ENCODE measurements around the gene CTSC. TPM values are rescaled to one million over a fixed set of nuclear protein-coding genes. Genes with fewer than 3 reads are reported as not detected.

Gene CTSC
- total RNA-seq, 5 donors from 2014 or later (not counting 1 experiment from before 2014, with no cell fraction given): 42.7 to 64.5 (median 56.1) TPM

DNA sequence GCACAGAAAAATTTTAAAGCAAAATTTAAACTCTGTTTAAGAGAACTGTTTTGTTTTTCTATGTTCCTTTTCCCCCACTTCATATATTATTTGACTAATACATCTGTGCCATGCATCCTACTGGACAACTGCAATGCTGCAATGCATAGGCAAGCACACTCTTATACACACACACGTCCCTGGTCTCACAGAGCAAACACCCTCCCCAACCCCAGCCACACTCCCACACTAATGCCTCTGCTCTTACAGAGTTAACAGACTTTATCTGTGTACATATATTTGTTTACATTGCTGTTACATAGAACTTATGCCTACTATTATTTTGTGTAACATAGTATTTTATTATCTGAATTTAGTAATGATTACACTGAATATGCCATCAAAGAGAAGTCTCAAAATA lies 25.5 kb upstream of the CTSC start:
- ATAC-seq (replicated peaks in 1 of 4) (no peak), DNase-seq (no peak)
- peaks cover 7 to 23% of the 10 kb centered on the region in 2 experiments for H3K4me1 ChIP-seq (ENCODE audit: control insufficient read depth in 1 of 2, extremely low read depth in 1 of 2, insufficient read depth in 2 of 2, low read length in 2 of 2)
- no peak overlapping the region for H3K27ac ChIP-seq (ENCODE audit: low read length)
- Mint-ChIP-seq H3K27me3 (no peaks in the 10 kb centered on the region), H3K4me1 (peaks cover 34 to 44% (median 41%) of the 10 kb centered on the region in 3 donors), H3K36me3 (no peaks in the 10 kb centered on the region), H3K27ac (no peak overlapping the region), H3K4me3 (no peak overlapping the region), H3K9me3 (no peaks in the 10 kb centered on the region)
- ChIA-PET CTCF (no interaction called here), POLR2A (no interaction called here)
- no peaks in the 10 kb centered on the region for H3K27me3 ChIP-seq (replicated peaks in 1 of 2; ENCODE audit: control insufficient read depth in 2 of 2, extremely low read depth in 1 of 2, insufficient read depth in 2 of 2, low read length in 1 of 2)
- no peaks in the 10 kb centered on the region for H3K36me3 ChIP-seq (ENCODE audit: control insufficient read depth in 2 of 2, extremely low read depth in 1 of 2, insufficient read depth in 1 of 2, low read length in 1 of 2)
- no peaks in the 10 kb centered on the region for H3K9me3 ChIP-seq
- no CpG with 5 or more reads among the region's 1 CpG for WGBS (ENCODE audit: insufficient coverage)
- H3K4me3 ChIP-seq (ENCODE audit: control insufficient read depth in 1 of 2, extremely low read depth in 1 of 2, low read length in 1 of 2): no peak overlapping the region

DNA sequence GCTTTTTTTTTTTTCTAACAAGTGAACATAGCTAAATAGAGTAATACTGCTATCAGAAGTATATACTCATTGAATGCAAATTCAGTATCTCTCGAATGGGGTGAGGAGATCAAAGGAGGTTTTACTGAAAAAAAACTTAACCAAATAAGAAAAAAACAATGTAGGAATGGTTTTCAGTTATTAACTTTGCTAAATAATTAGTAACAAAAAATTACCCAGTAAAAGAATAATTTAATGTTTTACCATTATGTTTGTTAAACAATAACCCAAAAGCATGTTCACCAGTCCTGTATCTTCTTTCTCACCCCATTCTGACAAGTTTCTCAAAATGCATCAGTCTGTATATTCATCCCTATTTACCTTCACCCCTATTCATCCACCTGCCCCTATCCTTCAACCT lies 22.6 kb upstream of the CTSC start:
- Mint-ChIP-seq H3K4me3 (no peak overlapping the region), H3K36me3 (no peaks in the 10 kb centered on the region), H3K27me3 (no peaks in the 10 kb centered on the region), H3K27ac (peak overlapping the region in 1 of 2 donors; percentile 22), H3K9me3 (no peaks in the 10 kb centered on the region), H3K4me1 (peaks cover 37 to 43% (median 40%) of the 10 kb centered on the region in 3 donors)
- Histone ChIP-seq H3K27me3 (replicated peaks in 1 of 2; ENCODE audit: control insufficient read depth in 2 of 2, extremely low read depth in 1 of 2, insufficient read depth in 2 of 2, low read length in 1 of 2) (no peaks in the 10 kb centered on the region), H3K9me3 (no peaks in the 10 kb centered on the region), H3K4me1 (ENCODE audit: control insufficient read depth in 1 of 2, extremely low read depth in 1 of 2, insufficient read depth in 2 of 2, low read length in 2 of 2) (peaks cover 9 to 18% of the 10 kb centered on the region in 2 experiments), H3K4me3 (ENCODE audit: control insufficient read depth in 1 of 2, extremely low read depth in 1 of 2, low read length in 1 of 2) (no peak overlapping the region), H3K36me3 (ENCODE audit: control insufficient read depth in 2 of 2, extremely low read depth in 1 of 2, insufficient read depth in 1 of 2, low read length in 1 of 2) (no peaks in the 10 kb centered on the region), H3K27ac (ENCODE audit: low read length) (no peak overlapping the region)
- no CpG with 5 or more reads among the region's 1 CpG for WGBS (ENCODE audit: insufficient coverage)
- POLR2A ChIA-PET: interaction anchor here in 1 of 2 donors (0.6 kb wide), 1 partner anchor 20 kb away, joined by 4 read pairs; no protein-coding TSS in a partner anchor
- DNase-seq: no peak
- CTCF ChIA-PET: no interaction called here
- ATAC-seq (replicated peaks in 1 of 4): no peak

DNA sequence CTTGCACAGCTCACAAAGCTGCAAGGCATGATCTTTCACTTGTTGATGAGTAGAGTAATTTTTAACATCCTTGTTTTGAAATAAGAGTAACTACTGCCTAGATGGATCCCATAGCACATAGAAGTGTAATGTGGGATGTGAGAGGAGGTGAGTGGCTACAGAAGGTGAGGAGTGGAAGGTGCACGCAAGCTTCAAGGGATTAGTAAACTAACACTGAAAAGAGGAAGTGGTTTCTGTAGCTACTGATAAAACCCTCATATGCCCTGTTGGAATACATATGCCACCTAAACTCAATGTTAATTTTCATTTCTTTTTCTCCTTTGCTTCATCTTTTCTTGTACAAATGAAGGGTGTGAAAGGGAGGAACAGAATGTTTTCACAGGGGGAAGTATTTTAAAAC lies 22.0 kb upstream of the CTSC start:
- ATAC-seq (replicated peaks in 1 of 4) (peak; percentile 37 to 80 (median 75)), DNase-seq (peak in 1 of 35 experiments; percentile 34)
- ChIA-PET CTCF (no interaction called here), POLR2A (no interaction called here)
- Histone ChIP-seq H3K36me3 (ENCODE audit: control insufficient read depth in 2 of 2, extremely low read depth in 1 of 2, insufficient read depth in 1 of 2, low read length in 1 of 2) (no peaks in the 10 kb centered on the region), H3K27me3 (replicated peaks in 1 of 2; ENCODE audit: control insufficient read depth in 2 of 2, extremely low read depth in 1 of 2, insufficient read depth in 2 of 2, low read length in 1 of 2) (no peaks in the 10 kb centered on the region), H3K9me3 (no peaks in the 10 kb centered on the region), H3K4me1 (ENCODE audit: control insufficient read depth in 1 of 2, extremely low read depth in 1 of 2, insufficient read depth in 2 of 2, low read length in 2 of 2) (peaks cover 9 to 18% of the 10 kb centered on the region in 2 experiments), H3K27ac (ENCODE audit: low read length) (no peak overlapping the region), H3K4me3 (ENCODE audit: control insufficient read depth in 1 of 2, extremely low read depth in 1 of 2, low read length in 1 of 2) (no peak overlapping the region)
- H3K4me3 Mint-ChIP-seq: peak overlapping the region in 1 of 3 donors; percentile 18
- H3K36me3 Mint-ChIP-seq: no peaks in the 10 kb centered on the region
- no peaks in the 10 kb centered on the region for H3K27me3 Mint-ChIP-seq
- no peak overlapping the region for H3K27ac Mint-ChIP-seq
- no peaks in the 10 kb centered on the region for H3K9me3 Mint-ChIP-seq
- H3K4me1 Mint-ChIP-seq: peaks cover 43 to 45% (median 45%) of the 10 kb centered on the region in 3 donors
- no CpG with 5 or more reads among the region's 1 CpG for WGBS (ENCODE audit: insufficient coverage)

DNA sequence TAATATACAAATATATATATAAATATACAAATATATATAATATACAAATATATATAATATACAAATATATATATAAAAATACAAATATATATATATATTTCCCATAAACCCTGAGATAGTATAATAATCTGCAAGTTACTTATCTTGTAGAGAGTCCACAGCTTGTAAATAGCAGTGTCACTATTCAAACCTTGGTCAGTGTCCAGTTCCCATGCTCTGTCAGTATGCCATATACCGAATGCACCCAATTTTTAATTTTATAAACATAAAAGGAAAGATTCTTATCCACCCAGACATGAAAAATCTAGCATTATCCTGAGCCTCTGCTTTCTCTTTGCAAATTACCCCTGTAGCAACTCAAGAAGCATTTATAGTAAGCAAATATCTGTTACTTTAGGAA lies 21.6 kb upstream of the CTSC start:
- Mint-ChIP-seq H3K9me3 (no peaks in the 10 kb centered on the region), H3K36me3 (no peaks in the 10 kb centered on the region), H3K27me3 (no peaks in the 10 kb centered on the region), H3K4me1 (peaks cover 44 to 45% (median 45%) of the 10 kb centered on the region in 3 donors), H3K27ac (no peak overlapping the region), H3K4me3 (peak overlapping the region in 1 of 3 donors; percentile 18)
- H3K27me3 ChIP-seq (replicated peaks in 1 of 2; ENCODE audit: control insufficient read depth in 2 of 2, extremely low read depth in 1 of 2, insufficient read depth in 2 of 2, low read length in 1 of 2): no peaks in the 10 kb centered on the region
- no peak overlapping the region for H3K4me3 ChIP-seq (ENCODE audit: control insufficient read depth in 1 of 2, extremely low read depth in 1 of 2, low read length in 1 of 2)
- CTCF ChIA-PET: no interaction called here
- no peaks in the 10 kb centered on the region for H3K9me3 ChIP-seq
- no peaks in the 10 kb centered on the region for H3K36me3 ChIP-seq (ENCODE audit: control insufficient read depth in 2 of 2, extremely low read depth in 1 of 2, insufficient read depth in 1 of 2, low read length in 1 of 2)
- no peak overlapping the region for H3K27ac ChIP-seq (ENCODE audit: low read length)
- 100% methylated on average over 1 of the region's 1 CpG for WGBS (ENCODE audit: insufficient coverage)
- ATAC-seq (replicated peaks in 1 of 4) (no peak), DNase-seq (no peak)
- POLR2A ChIA-PET: no interaction called here
- peaks cover 9 to 18% of the 10 kb centered on the region in 2 experiments for H3K4me1 ChIP-seq (ENCODE audit: control insufficient read depth in 1 of 2, extremely low read depth in 1 of 2, insufficient read depth in 2 of 2, low read length in 2 of 2)

DNA sequence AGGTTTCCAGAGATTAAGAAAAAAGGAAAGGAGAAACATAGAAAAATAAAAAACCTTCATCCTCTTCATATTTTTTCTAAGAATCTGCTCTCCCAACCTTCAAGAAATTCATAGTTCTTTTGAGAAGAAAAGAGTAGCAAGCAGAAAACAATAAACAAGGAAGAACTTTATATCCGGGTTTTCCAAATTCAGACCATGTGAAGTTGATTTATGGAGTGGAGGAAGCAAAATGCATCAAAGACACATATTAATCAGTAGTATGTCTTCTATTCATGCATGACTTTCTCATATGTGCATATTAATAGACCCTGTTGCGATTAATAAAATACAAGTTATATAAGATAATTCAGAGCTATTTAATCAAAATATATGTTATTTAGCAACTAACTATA lies 20.5 kb upstream of the CTSC start:
- CTCF ChIA-PET: interaction anchor here in 1 of 2 donors (1.3 to 1.5 kb wide), 2 partner anchors 20 to 56 kb away, joined by 3 to 5 read pairs; partner anchors contain the start of gene CTSC
- peaks cover 42 to 46% (median 45%) of the 10 kb centered on the region in 3 donors for H3K4me1 Mint-ChIP-seq
- no peak overlapping the region for H3K4me3 Mint-ChIP-seq

GRCh38 chr11:88357323-88358039 lies 19.9 kb upstream of the CTSC start:
- peak overlapping the region; percentile 20 to 76 for H3K27ac Mint-ChIP-seq
- ChIA-PET POLR2A (interaction anchor here (0.6 kb wide), 3 partner anchors 10 to 94 kb away, joined by 3 to 4 read pairs (median 4); no protein-coding TSS in a partner anchor), CTCF (interaction anchor here (0.6 to 1.5 kb wide), 4 partner anchors 16 to 57 kb away, joined by 3 to 5 read pairs (median 4); partner anchors contain the start of gene CTSC (in 1 of the 2))
- peaks cover 9 to 14% of the 10 kb centered on the region in 2 experiments for H3K4me1 ChIP-seq (ENCODE audit: control insufficient read depth in 1 of 2, extremely low read depth in 1 of 2, insufficient read depth in 2 of 2, low read length in 2 of 2)
- no peaks in the 10 kb centered on the region for H3K27me3 Mint-ChIP-seq
- no peak overlapping the region for H3K4me3 ChIP-seq (ENCODE audit: control insufficient read depth in 1 of 2, extremely low read depth in 1 of 2, low read length in 1 of 2)
- no peaks in the 10 kb centered on the region for H3K9me3 ChIP-seq
- no peaks in the 10 kb centered on the region for H3K9me3 Mint-ChIP-seq
- no peaks in the 10 kb centered on the region for H3K36me3 Mint-ChIP-seq
- peak overlapping the region; percentile 3 for H3K27ac ChIP-seq (ENCODE audit: low read length)
- ATAC-seq (replicated peaks in 1 of 4): no peak
- peak overlapping the region in 1 of 3 donors; percentile 2 for H3K4me3 Mint-ChIP-seq
- H3K27me3 ChIP-seq (replicated peaks in 1 of 2; ENCODE audit: control insufficient read depth in 2 of 2, extremely low read depth in 1 of 2, insufficient read depth in 2 of 2, low read length in 1 of 2): no peaks in the 10 kb centered on the region
- no peak for DNase-seq
- H3K36me3 ChIP-seq (ENCODE audit: control insufficient read depth in 2 of 2, extremely low read depth in 1 of 2, insufficient read depth in 1 of 2, low read length in 1 of 2): no peaks in the 10 kb centered on the region
- WGBS (ENCODE audit: insufficient coverage): no CpG with 5 or more reads among the region's 3 CpGs
- peaks cover 42 to 44% (median 43%) of the 10 kb centered on the region in 3 donors for H3K4me1 Mint-ChIP-seq

More for the DNA sequence above, 20.5 kb upstream of the CTSC start:
- no peak for DNase-seq
- Histone ChIP-seq H3K36me3 (ENCODE audit: control insufficient read depth in 2 of 2, extremely low read depth in 1 of 2, insufficient read depth in 1 of 2, low read length in 1 of 2) (no peaks in the 10 kb centered on the region), H3K9me3 (no peaks in the 10 kb centered on the region), H3K4me1 (ENCODE audit: control insufficient read depth in 1 of 2, extremely low read depth in 1 of 2, insufficient read depth in 2 of 2, low read length in 2 of 2) (peaks cover 9 to 14% of the 10 kb centered on the region in 2 experiments), H3K27ac (ENCODE audit: low read length) (no peak overlapping the region), H3K27me3 (replicated peaks in 1 of 2; ENCODE audit: control insufficient read depth in 2 of 2, extremely low read depth in 1 of 2, insufficient read depth in 2 of 2, low read length in 1 of 2) (no peaks in the 10 kb centered on the region), H3K4me3 (ENCODE audit: control insufficient read depth in 1 of 2, extremely low read depth in 1 of 2, low read length in 1 of 2) (no peak overlapping the region)
- Mint-ChIP-seq H3K9me3 (no peaks in the 10 kb centered on the region), H3K27ac (peak overlapping the region in 1 of 2 donors; percentile 76), H3K27me3 (no peaks in the 10 kb centered on the region), H3K36me3 (no peaks in the 10 kb centered on the region)
- ATAC-seq (replicated peaks in 1 of 4): no peak
- WGBS (ENCODE audit: insufficient coverage): no CpG with 5 or more reads among the region's 2 CpGs
- POLR2A ChIA-PET: interaction anchor here in 1 of 2 donors (0.5 kb wide), 1 partner anchor 21 kb away, joined by 8 read pairs; no protein-coding TSS in a partner anchor
